ENCODE measurements around the gene WFDC2. TPM values are rescaled to one million over a fixed set of nuclear protein-coding genes. Genes with fewer than 3 reads are reported as not detected.

WFDC2 gene
- polyA plus RNA-seq, 3 donors from 2014 or later = not detected

DNA sequence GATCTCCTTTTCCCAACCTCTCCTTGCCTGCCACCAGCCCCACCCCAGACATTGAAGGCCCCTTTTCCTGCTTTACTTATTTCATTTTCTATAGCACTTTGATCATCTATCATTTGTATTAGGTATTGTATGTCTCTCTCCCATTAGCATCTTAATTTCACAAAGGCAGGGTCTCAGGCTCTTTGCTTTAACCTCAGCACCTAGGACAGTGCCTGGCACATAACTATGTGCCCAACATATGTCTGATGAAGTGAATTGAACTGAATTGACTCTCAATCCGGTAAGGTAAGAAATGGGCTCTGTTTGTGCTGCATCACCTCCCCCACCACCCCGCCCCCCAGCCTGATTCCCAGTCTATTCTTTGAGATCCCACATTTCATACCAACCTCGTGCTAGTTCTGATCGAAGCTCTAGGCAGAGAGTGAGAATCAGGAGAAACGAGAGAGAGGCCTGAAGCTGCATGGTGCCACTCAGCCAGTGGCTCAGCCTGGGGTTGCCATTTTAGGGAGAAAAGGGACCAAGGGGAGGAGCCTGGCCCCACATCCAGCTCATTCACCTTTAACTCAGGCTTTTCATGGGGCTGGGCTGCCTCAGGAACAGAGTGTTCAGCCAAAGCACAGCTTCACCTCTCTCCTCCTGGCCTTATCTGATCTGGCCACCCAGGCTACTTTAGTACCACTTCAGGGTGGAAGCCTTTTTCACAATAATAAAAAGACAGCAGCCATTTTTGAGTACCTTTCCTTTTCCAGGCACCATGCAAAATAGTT is 45.8 kb downstream of the WFDC2 start, which contains the start of gene SPINT3:
TSS of gene SPINT3 (minus strand) at position 476 of the 767 bp plus-strand sequence. CDS start at position 462, 14 bp downstream.
- peaks cover 4 to 7% (median 6%) of the 10 kb centered on the region in 3 donors for H3K27me3 Mint-ChIP-seq (ENCODE audit: low read depth in 3 of 3)
- no peak for DNase-seq
- no peaks in the 10 kb centered on the region for H3K36me3 Mint-ChIP-seq
- H3K9me3 Mint-ChIP-seq = no peaks in the 10 kb centered on the region
- no peak within 1 kb of the TSS for H3K27ac Mint-ChIP-seq
- no peaks in the 10 kb centered on the region for H3K4me1 Mint-ChIP-seq
- H3K4me3 Mint-ChIP-seq = no peak within 1 kb of the TSS

- Mint-ChIP-seq H3K27me3 (ENCODE audit: low read depth in 3 of 3) (peaks cover 4 to 9% (median 6%) of the 10 kb centered on the region in 3 donors), H3K36me3 (no peaks in the 10 kb centered on the region), H3K4me1 (no peaks in the 10 kb centered on the region), H3K4me3 (no peak overlapping the region), H3K9me3 (no peaks in the 10 kb centered on the region), H3K27ac (no peak overlapping the region)
- no peak for DNase-seq
Measured at GRCh38 chr20:45518282-45518681, 48.7 kb downstream of the WFDC2 start.

- Mint-ChIP-seq H3K27me3 (ENCODE audit: low read depth in 3 of 3) (peaks cover 4 to 12% (median 10%) of the 10 kb centered on the region in 3 donors), H3K4me1 (no peaks in the 10 kb centered on the region)
Measured at GRCh38 chr20:45523821-45524220, 54.3 kb downstream of the WFDC2 start.

GRCh38 chr20:45527294-45527693 is 57.7 kb downstream of the WFDC2 start:
- Mint-ChIP-seq H3K36me3 (no peaks in the 10 kb centered on the region), H3K27me3 (ENCODE audit: low read depth in 3 of 3) (peaks cover 4 to 8% (median 4%) of the 10 kb centered on the region in 3 donors), H3K4me1 (no peaks in the 10 kb centered on the region), H3K27ac (no peak overlapping the region), H3K9me3 (peaks cover 0 to 1% (median 0%) of the 10 kb centered on the region in 6 donors), H3K4me3 (no peak overlapping the region)
- no peak for DNase-seq

More at GRCh38 chr20:45523821-45524220, 54.3 kb downstream of the WFDC2 start:
- H3K9me3 Mint-ChIP-seq = no peaks in the 10 kb centered on the region
- H3K27ac Mint-ChIP-seq = no peak overlapping the region
- no peak overlapping the region for H3K4me3 Mint-ChIP-seq
- no peak for DNase-seq
- H3K36me3 Mint-ChIP-seq = no peaks in the 10 kb centered on the region

Other genes starting within 250 kb of the WFDC2 start
- not detected for gene SEMG2, start 248.4 kb upstream of the WFDC2 start, polyA plus RNA-seq
- gene SLPI, start 215.2 kb upstream of the WFDC2 start, polyA plus RNA-seq = not detected
- not detected for gene RBPJL, start 162.9 kb upstream of the WFDC2 start, polyA plus RNA-seq
- gene MATN4, start 161.5 kb upstream of the WFDC2 start, polyA plus RNA-seq = not detected
- gene SDC4, start 121.3 kb upstream of the WFDC2 start, polyA plus RNA-seq = under 1 TPM in 2 of 3 donors, not detected in 1; 0.56 to 0.69 TPM
- 10 to 100 TPM; 32.6 to 52.4 (median 47.1) TPM for gene SYS1, start 106.6 kb upstream of the WFDC2 start, polyA plus RNA-seq
- under 1 TPM in 2 of 3 donors, not detected in 1; 0.09 to 0.22 TPM for gene TP53TG5, start 91.4 kb upstream of the WFDC2 start, polyA plus RNA-seq
- 10 to 100 TPM; 11.0 to 24.5 (median 18.0) TPM for gene DBNDD2, start 61.5 kb upstream of the WFDC2 start, polyA plus RNA-seq
- 100 to 1,000 TPM; 105 to 190 (median 164) TPM for gene PIGT, start 53.6 kb upstream of the WFDC2 start, polyA plus RNA-seq
- not detected for gene SPINT3, start 45.9 kb downstream of the WFDC2 start, polyA plus RNA-seq
- not detected for gene WFDC6, start 69.7 kb downstream of the WFDC2 start, polyA plus RNA-seq
- gene EPPIN, start 77.6 kb downstream of the WFDC2 start, polyA plus RNA-seq = not detected
- not detected for gene WFDC8, start 109.5 kb downstream of the WFDC2 start, polyA plus RNA-seq
- not detected for gene WFDC10A, start 160.0 kb downstream of the WFDC2 start, polyA plus RNA-seq
- gene WFDC9, start 161.5 kb downstream of the WFDC2 start, polyA plus RNA-seq = not detected
- not detected for gene WFDC11, start 200.5 kb downstream of the WFDC2 start, polyA plus RNA-seq
- gene WFDC13, start 232.3 kb downstream of the WFDC2 start, polyA plus RNA-seq = not detected
- gene WFDC10B, start 235.3 kb downstream of the WFDC2 start, polyA plus RNA-seq = not detected